ENCODE measurements around the gene OR1S1.

The OR1S1 gene

GRCh38 chr11:58222721-58223120, 10.2 kb downstream of the OR1S1 start:
- Mint-ChIP-seq H3K9me3 (no peaks in the 10 kb centered on the region), H3K4me1 (no peaks in the 10 kb centered on the region), H3K36me3 (no peaks in the 10 kb centered on the region), H3K4me3 (no peak overlapping the region), H3K27me3 (no peaks in the 10 kb centered on the region), H3K27ac (no peak overlapping the region)
- CTCF ChIA-PET = no interaction called here
- DNase-seq = no peak

GRCh38 chr11:58227956-58228615, 15.6 kb downstream of the OR1S1 start:
- no peak for DNase-seq
- no peaks in the 10 kb centered on the region for H3K9me3 Mint-ChIP-seq
- no peaks in the 10 kb centered on the region for H3K4me1 Mint-ChIP-seq
- H3K4me3 Mint-ChIP-seq = no peak overlapping the region
- H3K27me3 Mint-ChIP-seq = no peaks in the 10 kb centered on the region
- no peak overlapping the region for H3K27ac Mint-ChIP-seq
- H3K36me3 Mint-ChIP-seq = no peaks in the 10 kb centered on the region
- CTCF ChIA-PET = no interaction called here

- Mint-ChIP-seq H3K4me3 (no peak overlapping the region), H3K9me3 (no peaks in the 10 kb centered on the region), H3K4me1 (no peaks in the 10 kb centered on the region), H3K27ac (no peak overlapping the region), H3K36me3 (no peaks in the 10 kb centered on the region), H3K27me3 (no peaks in the 10 kb centered on the region)
- CTCF ChIA-PET = no interaction called here
- DNase-seq = no peak
These were observed 31.4 kb downstream of the OR1S1 start for GRCh38 chr11:58243954-58244353.

- Mint-ChIP-seq H3K9me3 (peaks cover 3% of the 10 kb centered on the region), H3K4me3 (no peak overlapping the region), H3K27ac (no peak overlapping the region), H3K27me3 (no peaks in the 10 kb centered on the region), H3K36me3 (no peaks in the 10 kb centered on the region), H3K4me1 (no peaks in the 10 kb centered on the region)
- DNase-seq = no peak
- CTCF ChIA-PET = no interaction called here
These were observed 42.4 kb downstream of the OR1S1 start for GRCh38 chr11:58254936-58255335.

GRCh38 chr11:58259983-58260382, 47.5 kb downstream of the OR1S1 start:
- H3K27ac Mint-ChIP-seq = no peak overlapping the region
- H3K4me1 Mint-ChIP-seq = no peaks in the 10 kb centered on the region
- H3K4me3 Mint-ChIP-seq = no peak overlapping the region
- no peaks in the 10 kb centered on the region for H3K27me3 Mint-ChIP-seq
- H3K36me3 Mint-ChIP-seq = no peaks in the 10 kb centered on the region
- DNase-seq = no peak
- H3K9me3 Mint-ChIP-seq = no peaks in the 10 kb centered on the region
- CTCF ChIA-PET = no interaction called here
